ENCODE measurements around the gene MCIDAS.

MCIDAS gene

GRCh38 chr5:55211184-55211874, 15.8 kb downstream of the MCIDAS start:
- POLR2A ChIA-PET: no interaction called here
- no peak for DNase-seq (ENCODE audit: extremely low spot score)

GRCh38 chr5:55205001-55205400, 22.1 kb downstream of the MCIDAS start:
- POLR2A ChIA-PET: no interaction called here
- DNase-seq (ENCODE audit: extremely low spot score): no peak
- no peak for TF ChIP-seq CTCF (IDR thresholded peaks at IDR 0.05; ENCODE audit: control extremely low read depth, extremely low read depth, low read depth, missing control alignments)
- CTCF ChIA-PET: no interaction called here

More at GRCh38 chr5:55211184-55211874, 15.8 kb downstream of the MCIDAS start:
- CTCF ChIA-PET: interaction anchor here (1.0 to 1.5 kb wide), 3 partner anchors 13 to 16 kb away, joined by 3 to 7 read pairs (median 4); partner anchors contain the start of gene MCIDAS
- TF ChIP-seq CTCF (IDR thresholded peaks at IDR 0.05; ENCODE audit: control extremely low read depth, extremely low read depth, low read depth, missing control alignments): no peak

GRCh38 chr5:55191165-55191564, 36.0 kb downstream of the MCIDAS start:
- DNase-seq (ENCODE audit: extremely low spot score): no peak
- no peak for TF ChIP-seq CTCF (IDR thresholded peaks at IDR 0.05; ENCODE audit: control extremely low read depth, extremely low read depth, low read depth, missing control alignments)
- ChIA-PET CTCF (interaction anchor here (1.2 to 1.8 kb wide), 2 partner anchors 19 to 23 kb away, joined by 3 to 4 read pairs; no protein-coding TSS in a partner anchor), POLR2A (no interaction called here)

GRCh38 chr5:55188656-55189540, 38.2 kb downstream of the MCIDAS start:
- ChIA-PET POLR2A (no interaction called here), CTCF (interaction anchor here (1.5 kb wide), 1 partner anchor 503 kb away, joined by 3 read pairs; no protein-coding TSS in a partner anchor)
- TF ChIP-seq CTCF (IDR thresholded peaks at IDR 0.05; ENCODE audit: control extremely low read depth, extremely low read depth, low read depth, missing control alignments): no peak
- DNase-seq (ENCODE audit: extremely low spot score): no peak

GRCh38 chr5:55187370-55187769, 39.7 kb downstream of the MCIDAS start:
- CTCF ChIA-PET: interaction anchor here (1.6 kb wide), 1 partner anchor 11 kb away, joined by 4 read pairs; no protein-coding TSS in a partner anchor
- POLR2A ChIA-PET: no interaction called here
- TF ChIP-seq CTCF (IDR thresholded peaks at IDR 0.05; ENCODE audit: control extremely low read depth, extremely low read depth, low read depth, missing control alignments): peak; percentile 25
- no peak for DNase-seq (ENCODE audit: extremely low spot score)

GRCh38 chr5:55180016-55180415, 47.1 kb downstream of the MCIDAS start:
- CTCF ChIA-PET: interaction anchor here (1.7 kb wide), 1 partner anchor 10 kb away, joined by 4 read pairs; no protein-coding TSS in a partner anchor
- TF ChIP-seq CTCF (IDR thresholded peaks at IDR 0.05; ENCODE audit: control extremely low read depth, extremely low read depth, low read depth, missing control alignments): no peak
- POLR2A ChIA-PET: no interaction called here
- no peak for DNase-seq (ENCODE audit: extremely low spot score)

Measured in GM10248 (cell line).